HG02610 (cell line): ENCODE results near the gene DMXL1.
A peak's percentile ranks its signal among the peaks of the same experiment; 100 is the strongest.

ENCODE experiments used
- ATAC-seq: cut with Tn5 transposase; IDR thresholded peaks from one replicate; pipeline ENCODE4 v1.9.1; 2021; ENCODE audit warnings: mild to moderate bottlenecking, moderate library complexity; ENCODE audit not compliant: unreplicated experiment

The DMXL1 gene

GRCh38 chr5:119267958-119268386 is 197.1 kb downstream of the DMXL1 start:
- peak; percentile 72 for ATAC-seq

- peak; percentile 90 for ATAC-seq
Observed at GRCh38 chr5:119268387-119269060, 197.6 kb downstream of the DMXL1 start.

GRCh38 chr5:119269061-119269944 is 198.4 kb downstream of the DMXL1 start:
- peak; percentile 4 for ATAC-seq

- ATAC-seq: no peak
Observed at GRCh38 chr5:119270121-119270565, 199.3 kb downstream of the DMXL1 start.

GRCh38 chr5:119270960-119271757 is 200.3 kb downstream of the DMXL1 start:
- no peak for ATAC-seq

GRCh38 chr5:119271758-119272730 is 201.2 kb downstream of the DMXL1 start:
- ATAC-seq: no peak

- no peak for ATAC-seq
Observed at GRCh38 chr5:119273391-119273839, 202.5 kb downstream of the DMXL1 start.

GRCh38 chr5:119274030-119274766 is 203.3 kb downstream of the DMXL1 start:
- ATAC-seq: no peak

- ATAC-seq: peak; percentile 60
Observed at GRCh38 chr5:119274767-119275130, 203.9 kb downstream of the DMXL1 start.

- peak; percentile 13 for ATAC-seq
Observed at GRCh38 chr5:119275146-119275545, 204.3 kb downstream of the DMXL1 start.

GRCh38 chr5:119275601-119276173 is 204.8 kb downstream of the DMXL1 start:
- ATAC-seq: peak; percentile 78

GRCh38 chr5:119276978-119277377 is 206.1 kb downstream of the DMXL1 start:
- ATAC-seq: no peak

- ATAC-seq: no peak
Observed at GRCh38 chr5:119279093-119279492, 208.2 kb downstream of the DMXL1 start.

GRCh38 chr5:119280380-119280779 is 209.5 kb downstream of the DMXL1 start:
- no peak for ATAC-seq

GRCh38 chr5:119282628-119283027 is 211.7 kb downstream of the DMXL1 start:
- ATAC-seq: no peak

- no peak for ATAC-seq
Observed at GRCh38 chr5:119284031-119284430, 213.1 kb downstream of the DMXL1 start.

GRCh38 chr5:119285070-119285916 is 214.4 kb downstream of the DMXL1 start:
- no peak for ATAC-seq
